ENCODE results near the gene C10orf90.
A peak's percentile ranks its signal among the peaks of the same experiment; 100 is the strongest.

C10orf90 gene

GRCh38 chr10:126686719-126687118 is 16.2 kb upstream of the C10orf90 start:
- H3K27me3 Mint-ChIP-seq: no peaks in the 10 kb centered on the region
- no peak overlapping the region for H3K4me3 Mint-ChIP-seq
- H3K27ac Mint-ChIP-seq: no peak overlapping the region
- H3K4me1 Mint-ChIP-seq: no peaks in the 10 kb centered on the region
- no peaks in the 10 kb centered on the region for H3K36me3 Mint-ChIP-seq (ENCODE audit: low read depth)
- ATAC-seq (no peak), DNase-seq (no peak)
- H3K9me3 Mint-ChIP-seq: peaks cover 5% of the 10 kb centered on the region

GRCh38 chr10:126686268-126686667 is 15.8 kb upstream of the C10orf90 start:
- H3K36me3 Mint-ChIP-seq (ENCODE audit: low read depth): no peaks in the 10 kb centered on the region
- H3K27me3 Mint-ChIP-seq: no peaks in the 10 kb centered on the region
- H3K4me3 Mint-ChIP-seq: no peak overlapping the region
- no peaks in the 10 kb centered on the region for H3K4me1 Mint-ChIP-seq
- H3K27ac Mint-ChIP-seq: no peak overlapping the region
- peaks cover 5% of the 10 kb centered on the region for H3K9me3 Mint-ChIP-seq
- no peak for ATAC-seq
- no peak for DNase-seq

GRCh38 chr10:126685756-126686155 is 15.3 kb upstream of the C10orf90 start:
- H3K4me1 Mint-ChIP-seq: no peaks in the 10 kb centered on the region
- DNase-seq (no peak), ATAC-seq (no peak)
- H3K27me3 Mint-ChIP-seq: no peaks in the 10 kb centered on the region
- H3K4me3 Mint-ChIP-seq: no peak overlapping the region
- H3K9me3 Mint-ChIP-seq: peaks cover 5% of the 10 kb centered on the region
- no peak overlapping the region for H3K27ac Mint-ChIP-seq
- H3K36me3 Mint-ChIP-seq (ENCODE audit: low read depth): no peaks in the 10 kb centered on the region

GRCh38 chr10:126684171-126684745 is 13.8 kb upstream of the C10orf90 start:
- ATAC-seq (no peak), DNase-seq (no peak)
- no peaks in the 10 kb centered on the region for H3K4me1 Mint-ChIP-seq
- H3K36me3 Mint-ChIP-seq (ENCODE audit: low read depth): no peaks in the 10 kb centered on the region
- H3K4me3 Mint-ChIP-seq: no peak overlapping the region
- no peak overlapping the region for H3K27ac Mint-ChIP-seq
- no peaks in the 10 kb centered on the region for H3K27me3 Mint-ChIP-seq
- peaks cover 5% of the 10 kb centered on the region for H3K9me3 Mint-ChIP-seq

- ATAC-seq (no peak), DNase-seq (no peak)
- no peak overlapping the region for H3K27ac Mint-ChIP-seq
- no peaks in the 10 kb centered on the region for H3K36me3 Mint-ChIP-seq (ENCODE audit: low read depth)
- no peak overlapping the region for H3K4me3 Mint-ChIP-seq
- no peaks in the 10 kb centered on the region for H3K4me1 Mint-ChIP-seq
- H3K9me3 Mint-ChIP-seq: peaks cover 5% of the 10 kb centered on the region
- no peaks in the 10 kb centered on the region for H3K27me3 Mint-ChIP-seq
Observed at GRCh38 chr10:126683466-126683865, 13.0 kb upstream of the C10orf90 start.

- no peak overlapping the region for H3K27ac Mint-ChIP-seq
- DNase-seq (no peak), ATAC-seq (no peak)
- H3K36me3 Mint-ChIP-seq (ENCODE audit: low read depth): no peaks in the 10 kb centered on the region
- H3K9me3 Mint-ChIP-seq: peaks cover 4% of the 10 kb centered on the region
- no peaks in the 10 kb centered on the region for H3K4me1 Mint-ChIP-seq
- no peak overlapping the region for H3K4me3 Mint-ChIP-seq
- no peaks in the 10 kb centered on the region for H3K27me3 Mint-ChIP-seq
Observed at GRCh38 chr10:126675656-126676438, 5.4 kb upstream of the C10orf90 start.

GRCh38 chr10:126674741-126675515 is 4.4 kb upstream of the C10orf90 start:
- ATAC-seq: no peak
- Mint-ChIP-seq H3K9me3 (peaks cover 6% of the 10 kb centered on the region), H3K36me3 (ENCODE audit: low read depth) (no peaks in the 10 kb centered on the region), H3K27ac (no peak overlapping the region), H3K4me1 (no peaks in the 10 kb centered on the region), H3K27me3 (no peaks in the 10 kb centered on the region), H3K4me3 (no peak overlapping the region)
- DNase-seq: no peak

- no peak overlapping the region for H3K27ac Mint-ChIP-seq
- H3K4me3 Mint-ChIP-seq: no peak overlapping the region
- no peak for ATAC-seq
- no peaks in the 10 kb centered on the region for H3K4me1 Mint-ChIP-seq
- H3K9me3 Mint-ChIP-seq: peaks cover 6% of the 10 kb centered on the region
- DNase-seq: no peak
- no peaks in the 10 kb centered on the region for H3K27me3 Mint-ChIP-seq
- no peaks in the 10 kb centered on the region for H3K36me3 Mint-ChIP-seq (ENCODE audit: low read depth)
Observed at GRCh38 chr10:126673565-126673964, 3.1 kb upstream of the C10orf90 start.

- peaks cover 1% of the 10 kb centered on the region for H3K27me3 Mint-ChIP-seq
- H3K4me1 Mint-ChIP-seq: no peaks in the 10 kb centered on the region
Observed at GRCh38 chr10:126671402-126671975, 996 bp upstream of the C10orf90 start.

GRCh38 chr10:126670895-126671261 is 385 bp upstream of the C10orf90 start:
- Mint-ChIP-seq H3K27me3 (peaks cover 1% of the 10 kb centered on the region), H3K4me3 (no peak overlapping the region), H3K27ac (no peak overlapping the region), H3K4me1 (no peaks in the 10 kb centered on the region), H3K36me3 (ENCODE audit: low read depth) (no peaks in the 10 kb centered on the region), H3K9me3 (peaks cover 6% of the 10 kb centered on the region)
- DNase-seq (no peak), ATAC-seq (no peak)

More at GRCh38 chr10:126671402-126671975, 996 bp upstream of the C10orf90 start:
- DNase-seq: no peak
- no peak overlapping the region for H3K4me3 Mint-ChIP-seq
- H3K36me3 Mint-ChIP-seq (ENCODE audit: low read depth): no peaks in the 10 kb centered on the region
- ATAC-seq: no peak
- H3K9me3 Mint-ChIP-seq: peaks cover 6% of the 10 kb centered on the region
- no peak overlapping the region for H3K27ac Mint-ChIP-seq

GRCh38 chr10:126669168-126669567 is 1.3 kb downstream of the C10orf90 start:
- Mint-ChIP-seq H3K36me3 (ENCODE audit: low read depth) (no peaks in the 10 kb centered on the region), H3K4me1 (no peaks in the 10 kb centered on the region), H3K9me3 (peaks cover 6% of the 10 kb centered on the region), H3K27ac (no peak overlapping the region), H3K4me3 (no peak overlapping the region), H3K27me3 (peaks cover 1% of the 10 kb centered on the region)
- DNase-seq: no peak
- no peak for ATAC-seq

GRCh38 chr10:126668505-126668904 is 2.0 kb downstream of the C10orf90 start:
- Mint-ChIP-seq H3K36me3 (ENCODE audit: low read depth) (no peaks in the 10 kb centered on the region), H3K27me3 (peaks cover 2% of the 10 kb centered on the region), H3K4me1 (peaks cover 2% of the 10 kb centered on the region), H3K27ac (no peak overlapping the region), H3K9me3 (peaks cover 6% of the 10 kb centered on the region), H3K4me3 (no peak overlapping the region)
- no peak for DNase-seq
- ATAC-seq: no peak

GRCh38 chr10:126667568-126667967 is 2.9 kb downstream of the C10orf90 start:
- peaks cover 6% of the 10 kb centered on the region for H3K9me3 Mint-ChIP-seq
- no peak overlapping the region for H3K4me3 Mint-ChIP-seq
- DNase-seq (no peak), ATAC-seq (no peak)
- peaks cover 4% of the 10 kb centered on the region for H3K27me3 Mint-ChIP-seq
- H3K27ac Mint-ChIP-seq: no peak overlapping the region
- no peaks in the 10 kb centered on the region for H3K36me3 Mint-ChIP-seq (ENCODE audit: low read depth)
- H3K4me1 Mint-ChIP-seq: peaks cover 6% of the 10 kb centered on the region

- no peaks in the 10 kb centered on the region for H3K9me3 Mint-ChIP-seq
- DNase-seq (no peak), ATAC-seq (no peak)
- peaks cover 4% of the 10 kb centered on the region for H3K27me3 Mint-ChIP-seq
- H3K27ac Mint-ChIP-seq: no peak overlapping the region
- H3K36me3 Mint-ChIP-seq (ENCODE audit: low read depth): no peaks in the 10 kb centered on the region
- no peak overlapping the region for H3K4me3 Mint-ChIP-seq
- H3K4me1 Mint-ChIP-seq: peaks cover 6% of the 10 kb centered on the region
Observed at GRCh38 chr10:126665207-126665606, 5.3 kb downstream of the C10orf90 start.

- Mint-ChIP-seq H3K4me3 (no peak overlapping the region), H3K4me1 (peaks cover 6% of the 10 kb centered on the region), H3K27ac (peak overlapping the region; percentile 37), H3K36me3 (ENCODE audit: low read depth) (no peaks in the 10 kb centered on the region), H3K9me3 (no peaks in the 10 kb centered on the region), H3K27me3 (peaks cover 4% of the 10 kb centered on the region)
- peak; percentile 50 for ATAC-seq
- no peak for DNase-seq
Observed at GRCh38 chr10:126663880-126664279, 6.6 kb downstream of the C10orf90 start.
